DMS53 treated with DMSO at 0.1 percent for 48 hours (cell line): ENCODE results near the gene KLRF2.

Experiments used
- DNase-seq: peaks from one replicate; lab custom pipeline; 2025; ENCODE audit not compliant: unreplicated experiment; lab: John Stamatoyannopoulos, UW

The KLRF2 gene

DNA sequence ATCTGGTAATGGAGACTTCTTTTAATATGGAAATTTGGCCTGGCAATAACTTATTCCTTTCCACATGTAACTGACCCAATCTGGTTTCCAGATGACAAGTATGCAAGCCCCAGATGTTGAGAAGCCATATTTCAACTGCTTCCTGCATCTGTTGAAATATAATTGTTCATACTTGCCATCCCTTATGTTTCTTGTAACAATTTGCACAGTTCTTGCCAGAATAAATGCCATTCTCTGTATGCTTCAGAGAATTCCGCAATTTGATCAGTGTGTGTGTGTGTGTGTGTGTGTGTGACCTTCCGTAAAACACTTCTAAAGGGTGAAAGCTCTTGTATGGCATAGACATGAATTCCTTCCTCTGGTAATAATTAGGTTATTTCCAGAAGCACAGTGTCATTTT lies 52.7 kb downstream of the KLRF2 start:
- no peak for DNase-seq

GRCh38 chr12:9935026-9935425 lies 53.7 kb downstream of the KLRF2 start:
- DNase-seq: no peak

DNA sequence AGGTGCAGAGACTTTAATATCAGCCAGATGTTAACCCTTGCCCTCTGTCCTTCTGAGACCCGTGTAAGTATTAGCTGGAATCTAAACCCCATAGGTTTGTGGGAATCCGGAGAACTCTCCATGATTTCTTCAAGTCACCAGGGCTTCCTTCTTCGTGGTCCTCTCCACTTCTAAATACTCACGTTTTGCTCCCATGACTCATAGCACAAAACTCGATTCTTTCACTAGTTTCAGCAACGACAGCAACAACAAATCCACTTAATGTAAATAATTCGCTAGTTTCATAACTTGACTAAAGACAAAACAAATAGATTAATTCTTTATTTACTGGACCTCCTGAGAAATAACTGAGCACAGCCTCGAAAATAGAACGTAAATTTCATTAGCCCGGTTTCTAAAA lies 55.3 kb downstream of the KLRF2 start:
- DNase-seq: no peak

GRCh38 chr12:9940375-9940774 lies 59.1 kb downstream of the KLRF2 start:
- peak; percentile 24 for DNase-seq

DNA sequence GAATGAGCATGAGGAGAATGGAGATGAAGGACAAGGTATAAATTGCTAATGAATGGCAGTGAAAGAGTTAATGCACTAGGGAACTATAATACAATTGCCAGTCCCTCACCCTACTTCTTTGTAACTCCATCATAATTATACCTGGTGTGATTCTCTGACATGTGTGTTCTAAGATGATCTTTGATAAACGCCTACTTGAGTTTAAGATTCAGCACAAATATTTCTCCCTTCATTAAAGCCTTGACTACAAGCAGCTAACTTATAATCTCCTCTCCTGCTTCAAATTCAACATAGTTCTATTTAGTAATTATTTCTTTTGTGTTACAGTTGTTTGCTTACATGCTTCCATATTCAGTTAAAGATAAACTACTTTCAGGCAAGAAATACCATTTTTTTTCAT lies 60.5 kb downstream of the KLRF2 start:
- no peak for DNase-seq

- peak; percentile 89 for DNase-seq
These were observed 62.0 kb downstream of the KLRF2 start for GRCh38 chr12:9943240-9943639.

- DNase-seq: no peak
These were observed 63.1 kb downstream of the KLRF2 start for GRCh38 chr12:9944391-9944790.
